Measurements from ENCODE around the gene FCHSD2.

The FCHSD2 gene

GRCh38 chr11:73173755-73174494, 31.8 kb upstream of the FCHSD2 start:
- no peak overlapping the region for H3K4me3 ChIP-seq (ENCODE audit: low read depth, low read length)
- no peak for TF ChIP-seq CTCF (IDR thresholded peaks at IDR 0.05; ENCODE audit: low read depth, low read length)

GRCh38 chr11:73172992-73173656, 31.0 kb upstream of the FCHSD2 start:
- TF ChIP-seq CTCF (IDR thresholded peaks at IDR 0.05; ENCODE audit: low read depth, low read length), result no peak
- H3K4me3 ChIP-seq (ENCODE audit: low read depth, low read length), result no peak overlapping the region

GRCh38 chr11:73171436-73172161, 29.5 kb upstream of the FCHSD2 start:
- TF ChIP-seq CTCF (IDR thresholded peaks at IDR 0.05; ENCODE audit: low read depth, low read length), result no peak
- no peak overlapping the region for H3K4me3 ChIP-seq (ENCODE audit: low read depth, low read length)

GRCh38 chr11:73170140-73170539, 28.0 kb upstream of the FCHSD2 start:
- no peak overlapping the region for H3K4me3 ChIP-seq (ENCODE audit: low read depth, low read length)
- TF ChIP-seq CTCF (IDR thresholded peaks at IDR 0.05; ENCODE audit: low read depth, low read length), result no peak

- TF ChIP-seq CTCF (IDR thresholded peaks at IDR 0.05; ENCODE audit: low read depth, low read length), result no peak
- no peak overlapping the region for H3K4me3 ChIP-seq (ENCODE audit: low read depth, low read length)
Measured at GRCh38 chr11:73168925-73169579, 26.9 kb upstream of the FCHSD2 start.

- no peak for TF ChIP-seq CTCF (IDR thresholded peaks at IDR 0.05; ENCODE audit: low read depth, low read length)
- H3K4me3 ChIP-seq (ENCODE audit: low read depth, low read length), result no peak overlapping the region
Measured at GRCh38 chr11:73167363-73167954, 25.3 kb upstream of the FCHSD2 start.

Data from WI38 (cell line).